GM21381 (cell line): ENCODE results near the gene GDF15.
"Not testable (repeated sequence)": the region's sequence is repeated elsewhere in the genome, so short reads cannot be mapped to it uniquely, and the experiment has no call there.

Source experiments
- ATAC-seq: cut with Tn5 transposase; IDR thresholded peaks from one replicate; pipeline ENCODE4 v1.9.1; 2021; ENCODE audit warnings: mild to moderate bottlenecking, moderate library complexity; ENCODE audit not compliant: unreplicated experiment

The GDF15 gene

DNA sequence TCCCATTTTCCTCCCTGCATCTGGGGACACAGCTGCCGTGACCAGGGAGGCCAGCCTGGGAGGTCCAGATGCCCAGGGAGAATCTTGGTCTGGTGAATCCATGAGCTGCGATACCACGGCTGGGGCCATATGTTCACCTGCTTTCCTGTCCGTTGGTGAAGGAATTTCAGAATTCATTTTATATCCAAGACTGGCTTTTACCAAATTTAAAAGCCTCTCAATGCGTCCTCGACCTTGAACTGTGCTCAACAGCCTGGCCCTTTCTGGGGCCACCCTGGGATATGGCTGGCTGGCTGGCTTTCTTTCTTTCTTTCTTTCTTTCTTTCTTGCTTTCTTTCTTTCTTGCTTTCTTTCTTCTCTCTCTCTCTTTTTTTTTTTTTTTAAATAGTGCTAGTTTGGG lies 22.2 kb upstream of the GDF15 start:
- ATAC-seq: no peak

DNA sequence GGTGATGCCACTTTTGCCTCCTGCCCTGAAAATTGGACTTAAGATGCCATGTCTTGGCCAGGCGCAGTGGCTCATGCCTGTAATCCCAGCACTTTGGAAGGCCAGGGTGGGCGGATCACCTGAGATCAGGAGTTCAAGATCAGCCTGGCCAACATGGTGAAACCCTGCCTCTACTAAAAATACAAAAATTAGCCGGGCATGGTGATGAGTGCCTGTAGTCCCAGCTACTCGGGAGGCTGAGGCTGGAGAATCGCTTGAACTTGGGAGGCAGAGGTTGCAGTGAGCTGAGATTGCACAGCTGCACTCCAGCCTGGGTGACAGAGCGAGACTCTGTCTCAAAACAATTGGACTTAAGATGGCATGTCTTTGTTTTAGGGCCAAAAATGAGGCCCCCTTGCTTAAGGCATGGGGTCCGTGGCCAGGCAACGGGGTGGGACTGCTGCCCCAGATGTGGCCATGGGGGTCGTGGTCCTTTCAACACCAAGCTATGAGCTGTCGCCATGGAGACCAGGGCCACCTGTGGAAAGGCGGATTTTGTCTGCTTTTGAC lies 21.6 kb upstream of the GDF15 start:
- not testable (repeated sequence) for ATAC-seq

DNA sequence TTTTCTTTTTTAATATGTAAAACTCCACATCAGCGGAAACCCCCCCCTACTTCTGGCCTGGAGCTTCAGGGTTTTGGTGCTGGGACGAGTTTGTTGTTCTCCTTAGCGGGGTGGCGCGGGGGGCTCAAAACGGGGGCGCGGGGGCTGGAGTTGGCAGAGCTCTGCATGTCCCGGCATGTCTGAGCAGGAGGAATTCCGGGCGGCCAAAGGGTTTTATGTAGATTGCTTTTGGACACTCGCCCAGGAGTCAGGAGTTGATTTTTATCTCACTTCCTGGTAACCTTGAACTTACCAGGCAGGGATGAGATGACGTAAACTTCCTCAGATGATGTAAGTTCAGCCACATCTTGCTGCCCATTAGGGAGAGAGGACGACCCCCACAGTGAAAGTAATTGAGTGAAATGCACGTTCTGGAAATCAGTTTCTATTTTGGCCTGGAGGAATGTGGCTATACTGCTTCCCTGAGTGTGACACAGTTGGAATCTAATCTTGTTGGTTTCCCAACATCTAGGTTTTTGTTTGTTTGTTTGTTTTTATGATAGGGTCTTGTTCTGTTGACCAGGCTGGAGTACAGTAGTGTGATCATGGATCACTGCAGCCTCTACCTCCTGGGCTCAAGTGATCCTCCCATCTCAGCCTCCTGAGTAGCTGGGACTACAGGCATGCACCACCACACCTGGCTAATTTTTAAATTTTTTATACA lies 21.0 kb upstream of the GDF15 start:
- no peak for ATAC-seq

DNA sequence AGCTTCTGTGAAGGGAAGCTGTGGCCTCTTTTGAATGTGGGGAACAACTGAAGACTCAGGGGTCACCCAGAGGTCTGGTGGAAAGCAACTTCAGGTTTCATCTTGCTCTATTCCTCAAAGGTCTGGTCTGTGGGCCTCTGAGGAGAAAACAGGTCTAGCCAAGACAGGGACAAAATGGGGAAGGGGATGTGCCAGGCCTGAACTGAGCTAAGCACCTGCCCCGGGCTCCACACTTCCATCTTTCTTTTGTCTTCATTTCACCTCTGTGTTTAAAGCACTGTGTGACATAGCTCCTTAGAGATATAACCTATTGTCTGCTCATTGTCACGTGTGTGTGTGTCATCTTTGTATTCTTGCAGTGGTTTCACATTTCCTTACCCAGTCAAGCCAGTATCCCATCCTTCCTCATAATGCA lies 19.9 kb upstream of the GDF15 start:
- no peak for ATAC-seq

DNA sequence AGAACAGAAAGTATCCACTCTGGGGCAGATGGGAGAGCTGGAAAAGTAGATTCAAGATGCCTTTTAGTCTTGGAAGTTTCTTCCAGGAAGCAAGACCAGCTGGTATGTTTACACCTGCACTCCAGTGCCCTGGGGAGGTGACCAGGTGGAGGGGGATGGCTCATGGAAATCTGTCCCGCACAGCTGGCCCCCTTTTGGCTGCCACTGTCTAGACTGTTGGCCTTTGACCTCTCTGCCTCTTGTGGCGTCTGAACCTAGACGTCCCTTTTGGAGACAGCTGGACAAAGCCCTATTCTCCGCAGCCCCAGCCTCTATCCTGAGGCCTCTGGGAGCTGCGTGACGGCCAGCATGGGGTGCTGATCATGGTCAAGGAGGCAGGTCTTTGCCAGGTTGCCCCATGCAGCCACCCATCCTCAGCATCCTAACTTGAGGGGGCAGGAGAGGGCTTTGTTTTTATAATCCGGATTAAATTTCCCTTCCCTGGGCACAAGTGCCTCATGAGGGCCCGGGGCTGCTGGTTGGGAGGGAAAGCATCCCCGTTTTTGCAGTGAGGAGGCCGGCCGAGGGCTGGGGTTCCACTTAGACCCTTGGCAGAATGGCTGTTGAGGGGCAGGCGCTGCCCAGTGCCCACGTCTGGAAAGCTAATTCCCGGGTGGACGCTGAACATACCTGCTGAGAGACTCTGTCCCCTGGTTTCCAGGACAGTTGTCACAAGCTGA lies 17.3 kb upstream of the GDF15 start:
- ATAC-seq: no peak

DNA sequence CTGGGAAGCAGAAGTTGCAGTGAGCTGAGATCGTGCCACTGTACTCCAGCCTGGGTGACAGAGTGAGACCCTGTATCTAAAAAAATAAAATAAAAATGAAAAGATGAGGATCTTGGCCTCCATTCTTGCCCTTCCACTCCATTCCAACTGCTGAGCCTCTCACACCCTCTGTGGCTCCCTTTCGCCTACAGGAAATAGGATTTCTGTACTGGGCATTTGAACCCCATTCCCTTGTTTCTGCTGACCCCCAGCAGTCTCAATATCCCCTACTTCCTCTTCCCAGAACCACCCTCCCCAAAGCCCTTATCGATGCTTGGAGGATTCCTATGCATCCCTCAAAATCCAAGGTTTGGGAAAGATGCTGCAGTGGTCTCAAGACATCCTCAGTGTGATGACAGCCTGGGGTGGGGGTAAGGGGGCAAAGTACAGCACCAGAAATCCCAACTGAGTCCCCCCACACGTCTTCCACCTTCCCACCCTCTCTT lies 12.5 kb upstream of the GDF15 start:
- ATAC-seq: no peak

DNA sequence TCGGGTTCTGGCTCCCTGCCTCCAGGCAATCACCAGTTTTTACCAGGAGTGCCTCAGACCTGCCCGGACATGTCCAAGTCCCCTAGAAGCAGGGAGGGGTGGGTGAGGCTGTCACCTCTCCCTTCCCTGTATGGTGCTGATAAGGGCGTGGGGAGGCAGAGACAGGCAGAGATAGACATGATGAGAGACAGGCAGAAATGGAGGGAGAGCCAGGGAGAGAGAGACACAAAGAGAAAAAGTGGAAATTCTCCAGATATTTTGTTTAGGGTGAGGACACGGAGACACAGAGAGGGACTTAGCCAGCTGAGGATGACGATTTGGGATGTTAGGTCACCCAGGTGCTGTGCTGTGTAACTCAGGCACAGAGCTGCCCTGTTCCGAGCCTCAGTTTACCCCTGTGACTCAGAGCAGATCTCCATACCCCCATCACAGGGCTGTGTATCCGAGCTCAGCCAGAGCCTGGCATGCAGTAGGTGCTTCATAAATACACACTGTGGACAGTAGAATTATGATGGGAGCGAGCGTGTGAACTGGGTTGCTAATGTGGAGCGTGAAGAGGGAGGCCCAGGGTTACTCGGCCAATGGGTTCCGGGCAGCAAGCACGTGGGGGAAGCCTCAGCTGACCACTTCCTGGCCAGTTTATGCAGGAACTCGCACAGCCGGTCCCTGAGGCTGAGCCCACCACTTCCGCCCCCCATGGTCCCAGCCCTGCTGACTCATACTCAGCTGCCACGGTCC lies 11.9 kb upstream of the GDF15 start:
- ATAC-seq: peak; percentile 83

DNA sequence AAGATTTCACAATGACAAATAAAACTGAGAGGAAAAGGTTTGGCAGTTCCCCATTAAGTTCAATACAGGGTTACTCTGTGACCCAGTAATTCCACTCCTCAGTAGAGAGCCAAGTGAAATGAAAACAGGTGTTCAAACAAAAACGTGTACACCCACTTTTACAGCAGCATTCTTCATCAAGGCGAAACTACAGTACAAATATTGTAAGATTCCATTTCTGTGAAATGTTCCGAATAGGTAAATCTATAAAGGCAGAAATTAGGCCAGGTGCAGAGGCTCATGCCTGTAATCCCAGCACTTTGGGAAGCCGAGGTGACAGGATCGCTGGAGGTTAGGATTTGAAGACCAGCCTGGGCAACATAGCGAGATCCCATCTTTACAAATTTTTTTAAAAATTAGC lies 8.9 kb upstream of the GDF15 start:
- no peak for ATAC-seq

DNA sequence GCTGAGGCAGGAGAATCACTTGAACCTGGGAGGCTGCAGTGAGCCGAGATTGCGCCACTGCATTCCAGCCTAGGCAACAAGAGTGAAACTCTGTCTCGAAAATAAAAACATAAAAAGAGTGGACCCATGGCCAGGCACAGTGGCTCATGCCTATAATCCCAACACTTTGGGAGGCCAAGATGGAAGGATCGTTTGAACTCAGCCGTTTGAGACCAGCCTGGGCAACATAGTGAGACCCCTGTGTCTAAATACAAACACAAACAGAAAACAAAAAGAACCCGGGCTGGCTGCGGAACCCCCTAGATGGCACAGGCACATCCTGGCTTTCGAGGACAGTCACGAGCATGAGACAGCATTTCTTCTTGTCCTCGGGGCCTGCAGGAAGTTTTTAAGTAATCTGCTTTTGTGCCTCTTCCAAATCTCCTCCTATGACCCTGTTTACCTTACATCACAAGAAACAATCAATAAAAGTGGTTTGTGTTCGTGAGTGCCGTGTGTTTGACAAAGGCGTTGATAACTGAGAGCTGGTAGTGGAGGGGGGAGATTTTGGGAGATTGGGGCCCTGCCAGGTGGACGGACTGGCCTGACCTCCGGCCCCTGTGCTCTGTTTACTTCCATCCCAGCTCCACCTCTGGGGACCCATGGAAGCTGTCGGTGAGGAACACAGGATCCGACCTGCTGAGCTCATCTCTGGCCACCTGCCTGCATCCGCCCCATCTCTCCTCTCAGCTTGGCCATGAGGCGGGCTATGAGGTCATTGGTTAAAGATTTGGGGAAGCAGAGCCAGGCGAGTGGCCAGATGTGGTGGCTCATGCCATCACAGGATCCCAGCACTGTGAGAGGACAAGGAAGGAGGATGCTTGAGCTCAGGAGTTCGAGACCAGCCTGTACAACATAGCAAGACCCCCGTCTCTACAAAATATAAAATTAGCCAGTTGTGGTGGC lies 5.9 kb upstream of the GDF15 start:
- ATAC-seq: no peak

DNA sequence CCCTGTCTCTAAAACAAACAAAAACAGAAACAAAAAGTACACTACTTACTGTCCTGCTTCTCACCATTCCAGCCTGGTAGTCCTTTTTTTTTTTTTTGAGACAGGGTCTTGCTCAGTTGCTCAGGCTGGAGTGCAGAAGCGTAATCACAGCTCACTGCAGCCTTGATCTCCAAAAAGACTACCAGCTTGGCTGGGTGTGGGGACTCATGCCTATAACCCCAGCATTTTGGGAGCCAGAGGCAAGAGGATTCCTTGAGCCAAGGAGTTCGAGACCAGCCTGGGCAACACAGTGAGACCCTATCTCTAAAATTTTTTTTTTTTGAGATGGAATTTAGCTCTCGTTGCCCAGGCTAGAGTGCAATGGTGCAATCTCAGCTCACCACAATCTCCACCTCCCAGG lies 5.1 kb upstream of the GDF15 start:
- no peak for ATAC-seq

DNA sequence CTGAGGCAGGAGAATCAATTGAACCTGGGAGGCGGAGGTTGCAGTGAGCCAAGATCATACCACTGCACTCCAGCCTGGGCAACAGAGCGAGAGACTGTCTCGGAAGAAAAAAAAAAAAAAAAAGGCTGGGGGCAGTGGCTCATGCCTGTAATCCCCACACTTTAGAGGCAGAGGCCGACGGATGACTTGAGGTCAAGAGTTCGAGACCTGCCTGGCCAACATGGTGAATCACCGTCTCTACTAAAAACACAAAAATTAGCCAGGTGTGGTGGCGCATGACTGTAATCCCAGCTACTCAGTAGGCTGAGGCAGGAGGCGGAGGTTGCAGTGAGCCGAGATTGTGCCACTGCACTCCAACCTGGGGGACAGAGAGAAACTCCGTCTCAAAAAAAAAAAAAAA lies 2.3 kb upstream of the GDF15 start:
- ATAC-seq: not testable (repeated sequence)

DNA sequence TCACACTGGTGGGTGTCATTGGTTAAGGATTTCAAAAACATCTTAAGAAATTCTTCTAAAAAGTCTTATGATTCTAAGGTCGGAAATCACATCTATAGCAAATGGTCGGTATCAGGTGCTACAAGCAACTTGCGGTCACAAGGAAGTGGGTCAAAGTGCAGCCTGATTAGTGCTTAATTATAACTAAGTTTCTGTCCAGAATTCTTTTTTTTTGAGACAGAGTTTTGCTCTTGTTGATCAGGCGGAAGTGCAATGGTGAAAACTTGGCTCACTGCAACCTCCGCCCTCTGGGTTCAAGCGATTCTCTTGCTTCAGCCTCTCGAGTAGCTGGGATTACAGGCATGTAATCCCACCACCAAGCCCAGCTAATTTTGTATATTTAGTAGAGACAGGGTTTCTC lies 1.2 kb upstream of the GDF15 start:
- no peak for ATAC-seq

DNA sequence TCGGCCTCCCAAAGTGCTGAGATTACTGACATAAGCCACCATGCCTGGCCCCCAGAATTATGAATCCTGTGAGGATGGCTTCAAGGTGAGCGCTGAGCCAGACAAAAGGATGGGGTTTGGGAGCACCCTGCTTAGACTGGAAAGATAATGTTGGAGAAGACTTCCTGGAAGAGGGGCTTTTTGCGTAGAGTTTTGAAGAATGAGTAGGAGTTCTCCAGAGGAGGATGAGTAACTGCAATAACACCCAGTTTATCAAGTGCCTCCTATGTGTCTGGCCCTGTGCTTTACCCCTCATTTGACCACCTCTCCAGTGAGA lies 641 bp upstream of the GDF15 start:
- no peak for ATAC-seq

DNA sequence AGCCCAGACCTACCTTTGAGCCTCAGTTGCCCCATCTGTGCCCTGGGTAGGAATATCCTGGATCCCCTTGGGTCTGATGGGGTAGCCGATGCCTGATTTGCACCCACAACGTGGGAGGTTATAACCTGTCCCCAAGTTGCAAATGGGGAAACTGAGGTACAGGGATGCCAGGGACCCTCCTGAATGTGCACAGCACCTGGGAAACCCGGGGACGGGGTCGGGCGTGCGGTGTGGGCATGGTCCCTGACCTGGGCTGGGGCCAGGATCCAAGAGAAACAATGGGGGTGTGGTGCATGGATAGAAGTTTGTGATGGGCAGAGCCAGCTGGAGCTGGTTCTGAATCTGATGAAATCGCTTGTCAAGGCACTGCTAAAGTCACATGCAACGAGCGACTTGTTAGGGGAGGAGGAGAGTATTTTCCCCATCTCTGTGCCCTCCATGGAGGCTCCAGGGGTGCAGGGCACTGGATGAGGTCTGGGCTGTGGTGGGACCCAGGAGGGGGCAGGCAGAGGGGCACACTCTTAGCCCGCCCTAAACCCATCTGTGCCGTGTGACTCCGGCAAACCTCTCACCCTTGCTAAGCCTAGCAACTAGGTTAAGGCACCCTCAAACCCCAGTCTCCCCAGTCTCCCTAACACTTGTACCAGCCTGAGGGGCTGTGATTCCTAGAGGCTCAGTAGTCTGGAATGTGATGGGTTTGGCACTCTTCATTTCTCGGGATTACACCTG lies 749 bp downstream of the GDF15 start:
- no peak for ATAC-seq

DNA sequence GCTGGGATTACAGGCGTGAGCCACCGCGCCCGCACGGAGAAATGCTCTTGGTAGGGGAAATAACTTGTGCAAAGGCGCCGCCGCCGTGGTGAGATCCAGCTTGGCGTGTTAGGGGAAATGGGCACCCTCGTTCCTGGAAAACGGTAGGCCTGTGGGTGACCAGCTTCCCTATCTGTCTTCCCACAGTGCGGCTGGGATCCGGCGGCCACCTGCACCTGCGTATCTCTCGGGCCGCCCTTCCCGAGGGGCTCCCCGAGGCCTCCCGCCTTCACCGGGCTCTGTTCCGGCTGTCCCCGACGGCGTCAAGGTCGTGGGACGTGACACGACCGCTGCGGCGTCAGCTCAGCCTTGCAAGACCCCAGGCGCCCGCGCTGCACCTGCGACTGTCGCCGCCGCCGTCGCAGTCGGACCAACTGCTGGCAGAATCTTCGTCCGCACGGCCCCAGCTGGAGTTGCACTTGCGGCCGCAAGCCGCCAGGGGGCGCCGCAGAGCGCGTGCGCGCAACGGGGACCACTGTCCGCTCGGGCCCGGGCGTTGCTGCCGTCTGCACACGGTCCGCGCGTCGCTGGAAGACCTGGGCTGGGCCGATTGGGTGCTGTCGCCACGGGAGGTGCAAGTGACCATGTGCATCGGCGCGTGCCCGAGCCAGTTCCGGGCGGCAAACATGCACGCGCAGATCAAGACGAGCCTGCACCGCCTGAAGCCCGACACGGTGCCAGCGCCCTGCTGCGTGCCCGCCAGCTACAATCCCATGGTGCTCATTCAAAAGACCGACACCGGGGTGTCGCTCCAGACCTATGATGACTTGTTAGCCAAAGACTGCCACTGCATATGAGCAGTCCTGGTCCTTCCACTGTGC lies 2.4 kb downstream of the GDF15 start:
- peak; percentile 74 for ATAC-seq

DNA sequence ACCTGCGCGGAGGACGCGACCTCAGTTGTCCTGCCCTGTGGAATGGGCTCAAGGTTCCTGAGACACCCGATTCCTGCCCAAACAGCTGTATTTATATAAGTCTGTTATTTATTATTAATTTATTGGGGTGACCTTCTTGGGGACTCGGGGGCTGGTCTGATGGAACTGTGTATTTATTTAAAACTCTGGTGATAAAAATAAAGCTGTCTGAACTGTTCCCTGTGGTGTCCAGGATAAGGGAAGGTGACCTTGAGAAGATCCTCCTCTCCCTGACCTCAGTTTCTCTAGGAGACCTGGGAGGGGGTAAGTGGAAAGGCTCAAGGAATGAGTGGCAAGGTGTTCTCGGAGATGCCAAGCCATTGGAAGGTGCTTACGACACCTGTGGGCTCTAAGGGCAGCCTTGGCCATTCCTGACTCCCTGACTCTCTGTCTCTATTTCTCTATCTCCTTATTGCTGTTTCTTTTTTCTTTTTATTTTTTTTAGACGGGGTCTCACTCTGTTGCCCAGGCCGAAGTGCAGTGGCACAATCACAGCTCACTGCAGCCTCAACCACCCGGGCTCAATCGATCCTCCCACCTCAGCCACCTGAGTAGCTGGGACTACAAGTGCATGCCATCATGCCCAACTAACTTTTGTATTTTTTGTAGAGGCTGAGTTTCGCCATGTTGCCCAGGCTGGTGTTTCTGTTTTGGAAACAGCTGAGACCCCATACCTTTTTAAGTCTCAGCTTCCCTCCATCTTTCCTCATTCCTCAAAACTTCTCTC lies 3.2 kb downstream of the GDF15 start:
- no peak for ATAC-seq

DNA sequence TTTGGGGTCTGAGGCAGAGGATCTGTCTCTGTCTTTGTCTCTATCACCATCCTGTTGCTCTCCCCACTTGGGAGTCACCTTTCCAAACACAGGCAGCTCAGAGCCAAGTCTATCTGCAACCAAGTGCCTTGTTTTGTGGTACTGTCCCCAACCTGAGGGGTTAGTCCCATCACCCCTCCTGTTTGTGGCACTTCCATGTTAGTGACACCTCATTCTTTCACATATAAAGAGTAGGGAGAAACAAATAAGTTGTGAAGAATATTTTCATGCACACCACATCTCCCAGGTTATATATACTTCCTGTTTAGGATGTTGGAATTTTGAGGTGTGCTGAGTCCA lies 3.7 kb downstream of the GDF15 start:
- ATAC-seq: no peak
